ENCODE data around the gene PLLP. TPM values are rescaled to one million over a fixed set of nuclear protein-coding genes. Genes with fewer than 3 reads are reported as not detected.

PLLP gene
- total RNA-seq, 1 experiment from 2014 or later: 2.8 TPM

DNA sequence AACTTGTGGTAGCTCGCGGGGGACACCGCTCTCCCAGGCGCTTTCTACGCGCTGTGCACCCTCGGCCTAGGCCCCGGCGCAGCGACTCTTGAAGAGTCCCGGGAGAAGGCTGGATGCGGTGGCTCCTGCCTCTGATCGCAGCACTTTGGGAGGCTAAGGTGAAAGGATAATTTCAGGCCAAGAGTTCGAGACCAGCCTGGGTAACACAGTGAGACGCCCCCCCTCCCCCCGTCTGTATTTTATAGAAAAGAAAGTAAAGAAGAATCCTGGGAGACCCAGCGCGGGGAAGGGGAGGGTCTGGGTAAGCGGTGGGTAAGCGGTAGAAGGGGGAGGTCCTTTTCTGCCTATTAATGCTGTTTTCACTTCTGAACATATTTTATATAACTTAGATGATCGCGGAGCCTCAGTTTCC, 486 bp upstream of the PLLP start:
- peak overlapping the region; percentile 68 for H3K4me3 ChIP-seq
- H3F3A ChIP-seq (ENCODE audit: insufficient read depth, low read depth): peaks cover 33% of the 10 kb centered on the region
- TF ChIP-seq EZH2 (IDR thresholded peaks at IDR 0.05; ENCODE audit: low read depth): no peak
- TF ChIP-seq, protein P1, sequence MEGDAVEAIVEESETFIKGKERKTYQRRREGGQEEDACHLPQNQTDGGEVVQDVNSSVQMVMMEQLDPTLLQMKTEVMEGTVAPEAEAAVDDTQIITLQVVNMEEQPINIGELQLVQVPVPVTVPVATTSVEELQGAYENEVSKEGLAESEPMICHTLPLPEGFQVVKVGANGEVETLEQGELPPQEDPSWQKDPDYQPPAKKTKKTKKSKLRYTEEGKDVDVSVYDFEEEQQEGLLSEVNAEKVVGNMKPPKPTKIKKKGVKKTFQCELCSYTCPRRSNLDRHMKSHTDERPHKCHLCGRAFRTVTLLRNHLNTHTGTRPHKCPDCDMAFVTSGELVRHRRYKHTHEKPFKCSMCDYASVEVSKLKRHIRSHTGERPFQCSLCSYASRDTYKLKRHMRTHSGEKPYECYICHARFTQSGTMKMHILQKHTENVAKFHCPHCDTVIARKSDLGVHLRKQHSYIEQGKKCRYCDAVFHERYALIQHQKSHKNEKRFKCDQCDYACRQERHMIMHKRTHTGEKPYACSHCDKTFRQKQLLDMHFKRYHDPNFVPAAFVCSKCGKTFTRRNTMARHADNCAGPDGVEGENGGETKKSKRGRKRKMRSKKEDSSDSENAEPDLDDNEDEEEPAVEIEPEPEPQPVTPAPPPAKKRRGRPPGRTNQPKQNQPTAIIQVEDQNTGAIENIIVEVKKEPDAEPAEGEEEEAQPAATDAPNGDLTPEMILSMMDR (conservative IDR thresholded peaks at IDR 0.05): no peak
- no peaks in the 10 kb centered on the region for H3K36me3 ChIP-seq (ENCODE audit: low read depth)
- no peaks in the 10 kb centered on the region for H3K79me2 ChIP-seq (ENCODE audit: low read depth)
- H3K27ac ChIP-seq: no peak overlapping the region
- H3K9me2 ChIP-seq (ENCODE audit: insufficient read depth): no peaks in the 10 kb centered on the region
- ChIA-PET CTCF (no interaction called here), POLR2A (ENCODE audit: unreplicated experiment) (interaction anchor here (0.6 kb wide), 2 partner anchors 69 to 954 kb away, joined by 4 to 8 read pairs; no protein-coding TSS in a partner anchor)
- DNase-seq: no peak
- peak overlapping the region; percentile 84 for H3K4me2 ChIP-seq
- no peaks in the 10 kb centered on the region for H4K20me1 ChIP-seq (ENCODE audit: insufficient read depth)
- peaks cover 20% of the 10 kb centered on the region for H3K4me1 ChIP-seq (replicated peaks; ENCODE audit: insufficient read depth)
- no peaks in the 10 kb centered on the region for H3K9me3 ChIP-seq (ENCODE audit: insufficient read depth, low read depth)
- peak overlapping the region; percentile 86 for H2AFZ ChIP-seq
- no TSS peak for BruUV-seq (replicated peaks)
- intact Hi-C loops (cut with micrococcal nuclease; ENCODE audit: unreplicated experiment): no loop called here
- H3K27me3 ChIP-seq (ENCODE audit: insufficient read depth, low read depth): no peaks in the 10 kb centered on the region

DNA sequence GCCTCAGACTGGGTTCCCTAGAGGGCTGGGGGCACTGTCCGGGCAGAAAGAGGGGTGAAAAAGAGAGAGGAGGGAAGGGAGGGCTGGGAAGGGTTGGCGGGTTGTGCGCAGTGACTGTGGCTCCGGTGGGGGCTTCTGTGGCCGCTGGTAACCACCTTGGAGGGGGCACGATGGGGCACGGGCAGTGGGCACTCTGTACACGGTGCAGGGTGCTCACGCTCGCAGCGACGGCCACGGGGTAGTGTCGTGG, 588 bp downstream of the PLLP start:
- CTCF ChIA-PET: no interaction called here
- H3K9me3 ChIP-seq (ENCODE audit: insufficient read depth, low read depth): no peaks in the 10 kb centered on the region
- H2AFZ ChIP-seq: no peak overlapping the region
- POLR2A ChIA-PET (ENCODE audit: unreplicated experiment): no interaction called here
- H3K4me3 ChIP-seq: peak overlapping the region; percentile 68; the same call in 1 of the 2 replicates
- H3K27me3 ChIP-seq (ENCODE audit: insufficient read depth, low read depth): no peaks in the 10 kb centered on the region
- no peak for DNase-seq
- H3K79me2 ChIP-seq (ENCODE audit: low read depth): no peaks in the 10 kb centered on the region
- TF ChIP-seq, protein P1 (conservative IDR thresholded peaks at IDR 0.05): no peak
- TF ChIP-seq EZH2 (IDR thresholded peaks at IDR 0.05; ENCODE audit: low read depth): no peak
- H3K4me2 ChIP-seq: peak overlapping the region; percentile 84; the same call in 1 of the 2 replicates
- H3K4me1 ChIP-seq (replicated peaks; ENCODE audit: insufficient read depth): peaks cover 30% of the 10 kb centered on the region
- BruUV-seq (replicated peaks): no TSS peak
- H3K9me2 ChIP-seq (ENCODE audit: insufficient read depth): no peaks in the 10 kb centered on the region
- no peaks in the 10 kb centered on the region for H3K36me3 ChIP-seq (ENCODE audit: low read depth)
- no peak overlapping the region for H3K27ac ChIP-seq
- peaks cover 44% of the 10 kb centered on the region for H3F3A ChIP-seq (ENCODE audit: insufficient read depth, low read depth)
- H4K20me1 ChIP-seq (ENCODE audit: insufficient read depth): no peaks in the 10 kb centered on the region
- intact Hi-C loops (cut with micrococcal nuclease; ENCODE audit: unreplicated experiment): no loop called here

DNA sequence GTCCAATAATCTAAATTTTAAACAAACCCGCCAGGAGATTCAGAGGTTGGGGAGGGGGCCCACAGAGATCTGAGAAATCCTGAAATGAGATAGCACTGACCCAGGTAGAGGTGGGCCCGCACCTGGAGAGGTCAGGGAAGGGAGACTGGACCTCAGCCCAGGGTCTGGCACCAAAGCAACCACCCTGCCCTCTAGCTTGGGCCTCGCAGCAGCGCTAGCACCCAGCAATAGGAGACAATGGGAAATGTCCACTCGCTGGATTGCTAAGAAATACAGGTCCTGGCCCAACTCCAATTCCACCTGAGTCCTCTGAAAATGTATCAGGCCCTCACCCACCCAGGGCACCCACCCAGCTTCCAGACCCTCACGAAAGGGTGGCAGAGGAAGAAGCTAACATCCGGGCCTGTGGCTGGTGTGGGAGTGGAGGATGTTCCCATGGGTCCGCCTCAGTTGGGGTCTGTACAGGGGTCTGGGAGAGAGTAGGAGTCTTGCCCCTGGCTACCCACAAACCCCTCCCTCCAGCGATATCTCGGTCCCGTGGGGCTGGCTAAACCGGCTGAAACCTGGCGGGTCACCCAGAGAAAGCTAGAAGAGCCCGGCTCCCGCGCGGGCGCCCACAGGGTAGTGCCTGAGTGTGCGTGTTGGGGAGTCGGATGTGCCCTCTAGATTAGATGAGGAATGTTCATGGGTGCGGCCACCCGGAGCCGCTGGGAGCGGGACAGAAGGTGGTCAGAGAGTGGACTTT, 1.1 kb downstream of the PLLP start:
- Histone ChIP-seq H2AFZ (no peak overlapping the region), H3F3A (ENCODE audit: insufficient read depth, low read depth) (peaks cover 49% of the 10 kb centered on the region), H3K27me3 (ENCODE audit: insufficient read depth, low read depth) (no peaks in the 10 kb centered on the region), H3K27ac (no peak overlapping the region), H3K4me3 (no peak overlapping the region), H4K20me1 (ENCODE audit: insufficient read depth) (no peaks in the 10 kb centered on the region), H3K79me2 (ENCODE audit: low read depth) (no peaks in the 10 kb centered on the region), H3K36me3 (ENCODE audit: low read depth) (no peaks in the 10 kb centered on the region), H3K9me3 (ENCODE audit: insufficient read depth, low read depth) (no peaks in the 10 kb centered on the region), H3K9me2 (ENCODE audit: insufficient read depth) (no peaks in the 10 kb centered on the region), H3K4me1 (replicated peaks; ENCODE audit: insufficient read depth) (peaks cover 35% of the 10 kb centered on the region), H3K4me2 (0 out of 2 replicates have a peak overlapping the region, but pooled peaks have one; percentile 84)
- POLR2A ChIA-PET (ENCODE audit: unreplicated experiment): no interaction called here
- peak in 1 of 2 experiments; percentile 28 for DNase-seq
- no TSS peak for BruUV-seq (replicated peaks)
- intact Hi-C loops (cut with micrococcal nuclease; ENCODE audit: unreplicated experiment): no loop called here
- CTCF ChIA-PET: no interaction called here
- TF ChIP-seq, protein P1 (conservative IDR thresholded peaks at IDR 0.05): no peak
- TF ChIP-seq EZH2 (IDR thresholded peaks at IDR 0.05; ENCODE audit: low read depth): no peak
